Mononuclear cell (primary cell): ENCODE results near the gene ACP3. TPM values are rescaled to one million over a fixed set of nuclear protein-coding genes. Genes with fewer than 3 reads are reported as not detected.

Experiments
- H3K27me3 ChIP-seq: 2 replicates; pipeline ENCODE4 v1.6.0; 2011; ENCODE audit warnings: low read length, control low read depth; ENCODE audit not compliant: insufficient read depth
- H3K4me1 ChIP-seq: 2 replicates; pipeline ENCODE4 v1.5.1; 2011; ENCODE audit warnings: mild to moderate bottlenecking, low read length, control low read depth; ENCODE audit not compliant: insufficient read depth
- H3K4me3 ChIP-seq: 2 replicates; pipeline ENCODE4 v1.5.1; 2011; ENCODE audit warnings: mild to moderate bottlenecking, low read length, moderate library complexity
- H3K9me3 ChIP-seq: 2 replicates; pipeline ENCODE4 v1.5.1; 2011; ENCODE audit warnings: low read depth, mild to moderate bottlenecking, control low read depth, low read length
- total RNA-seq: library from RNA; depleted of rRNA; stranded (reverse); fragments of >200 nt; gene quantifications from one replicate; pipeline ENCODE4 v1.2.3, GENCODE V29; 2012

The ACP3 gene
- total RNA-seq, 1 donor, result 18.1 TPM

DNA sequence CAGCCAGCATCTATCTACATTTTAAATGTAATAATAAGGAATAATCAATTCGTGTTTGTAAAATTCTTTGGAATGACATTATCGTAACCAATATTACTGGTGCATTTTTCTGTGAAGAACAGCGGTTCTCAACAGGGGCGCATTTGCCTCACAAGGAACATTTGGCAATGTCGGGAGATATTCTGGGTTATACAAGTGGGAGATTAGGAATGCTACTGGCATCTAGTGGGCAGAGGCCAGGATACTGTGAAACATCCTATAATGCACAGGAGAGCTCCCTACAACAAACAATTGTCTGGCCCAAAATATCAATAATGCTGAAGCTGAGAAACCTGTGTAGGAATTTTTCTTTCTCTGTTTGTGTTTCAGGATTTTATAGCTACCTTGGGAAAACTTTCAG lies 25.0 kb downstream of the ACP3 start:
- no peak overlapping the region for H3K4me3 ChIP-seq
- H3K4me1 ChIP-seq, result peaks cover 7% of the 10 kb centered on the region
- H3K9me3 ChIP-seq, result no peaks in the 10 kb centered on the region

DNA sequence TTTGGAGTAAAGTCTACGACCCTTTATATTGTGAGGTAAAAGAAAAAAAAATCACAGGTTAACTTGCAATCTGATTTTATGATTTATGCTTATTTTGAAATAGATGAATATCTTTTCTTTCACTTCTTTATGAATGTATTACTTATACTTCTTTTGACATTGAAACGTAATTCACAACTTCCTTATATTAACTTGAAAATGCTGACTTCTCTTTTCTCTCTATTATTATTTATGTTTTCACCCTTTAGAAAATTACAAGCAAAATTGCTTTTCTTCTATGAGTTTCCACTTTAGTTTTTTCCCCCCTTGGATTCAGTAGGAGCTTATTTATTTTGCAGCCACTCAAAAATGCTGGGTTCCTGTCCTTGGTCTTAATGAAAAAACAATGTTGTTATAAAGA lies 25.4 kb downstream of the ACP3 start:
- H3K27me3 ChIP-seq, result no peaks in the 10 kb centered on the region
- peaks cover 7% of the 10 kb centered on the region for H3K4me1 ChIP-seq
- H3K9me3 ChIP-seq, result no peaks in the 10 kb centered on the region
- no peak overlapping the region for H3K4me3 ChIP-seq

More for the DNA sequence above, 25.0 kb downstream of the ACP3 start:
- H3K27me3 ChIP-seq, result no peaks in the 10 kb centered on the region

DNA sequence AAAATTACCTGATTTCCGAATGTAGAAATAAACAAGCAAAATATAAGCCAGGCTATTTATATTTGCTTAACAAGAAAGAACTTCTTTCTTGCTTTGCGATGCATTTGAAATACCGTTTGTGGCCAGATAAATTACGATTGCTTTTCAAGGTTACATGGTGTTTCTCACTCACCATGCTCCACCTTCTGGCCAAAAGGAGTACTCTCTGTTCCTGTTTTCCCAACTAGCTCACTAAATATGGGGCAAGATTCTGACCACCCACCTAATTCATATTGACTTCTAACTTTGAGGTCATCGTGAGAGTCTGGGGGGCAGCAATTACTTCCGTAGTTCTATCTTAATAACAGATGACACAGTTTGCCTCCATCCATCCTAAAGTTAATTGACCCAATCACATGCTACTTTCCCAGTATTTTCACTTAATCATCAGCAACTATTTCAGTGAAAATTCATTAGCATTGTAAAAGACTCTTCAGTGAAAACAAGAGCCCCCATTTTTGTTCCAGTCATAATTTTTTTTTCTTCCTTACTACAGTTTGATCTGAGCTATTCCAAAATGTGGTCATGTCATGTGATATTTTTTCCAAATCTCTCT lies 25.9 kb downstream of the ACP3 start:
- Histone ChIP-seq H3K4me1 (peaks cover 7% of the 10 kb centered on the region), H3K27me3 (no peaks in the 10 kb centered on the region), H3K4me3 (no peak overlapping the region), H3K9me3 (no peaks in the 10 kb centered on the region)

DNA sequence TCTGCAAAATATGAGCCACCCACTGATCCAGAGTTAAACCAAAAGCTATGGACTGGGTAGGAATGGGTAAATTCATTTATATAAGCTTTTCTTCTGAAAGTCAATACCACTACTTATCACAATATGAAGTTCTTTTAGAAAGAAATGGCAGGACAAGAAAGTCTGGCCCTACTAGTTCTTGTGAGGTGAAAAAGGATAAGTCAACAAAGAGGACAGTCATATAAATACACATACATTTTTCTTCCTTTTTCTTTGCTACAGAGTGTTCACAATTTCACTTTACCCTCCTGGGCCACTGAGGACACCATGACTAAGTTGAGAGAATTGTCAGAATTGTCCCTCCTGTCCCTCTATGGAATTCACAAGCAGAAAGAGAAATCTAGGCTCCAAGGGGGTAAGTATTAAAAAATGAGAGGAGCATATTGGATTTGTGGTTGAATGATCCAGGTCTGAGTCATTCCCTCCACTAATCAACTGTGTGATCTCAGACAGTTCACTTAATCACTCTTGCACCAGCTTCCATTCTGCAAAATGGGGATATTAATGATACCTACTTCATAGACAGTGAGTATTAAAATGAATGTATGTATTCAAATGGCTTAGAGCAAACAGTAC lies 27.6 kb downstream of the ACP3 start:
- no peaks in the 10 kb centered on the region for H3K9me3 ChIP-seq
- no peaks in the 10 kb centered on the region for H3K27me3 ChIP-seq
- peaks cover 7% of the 10 kb centered on the region for H3K4me1 ChIP-seq
- no peak overlapping the region for H3K4me3 ChIP-seq

DNA sequence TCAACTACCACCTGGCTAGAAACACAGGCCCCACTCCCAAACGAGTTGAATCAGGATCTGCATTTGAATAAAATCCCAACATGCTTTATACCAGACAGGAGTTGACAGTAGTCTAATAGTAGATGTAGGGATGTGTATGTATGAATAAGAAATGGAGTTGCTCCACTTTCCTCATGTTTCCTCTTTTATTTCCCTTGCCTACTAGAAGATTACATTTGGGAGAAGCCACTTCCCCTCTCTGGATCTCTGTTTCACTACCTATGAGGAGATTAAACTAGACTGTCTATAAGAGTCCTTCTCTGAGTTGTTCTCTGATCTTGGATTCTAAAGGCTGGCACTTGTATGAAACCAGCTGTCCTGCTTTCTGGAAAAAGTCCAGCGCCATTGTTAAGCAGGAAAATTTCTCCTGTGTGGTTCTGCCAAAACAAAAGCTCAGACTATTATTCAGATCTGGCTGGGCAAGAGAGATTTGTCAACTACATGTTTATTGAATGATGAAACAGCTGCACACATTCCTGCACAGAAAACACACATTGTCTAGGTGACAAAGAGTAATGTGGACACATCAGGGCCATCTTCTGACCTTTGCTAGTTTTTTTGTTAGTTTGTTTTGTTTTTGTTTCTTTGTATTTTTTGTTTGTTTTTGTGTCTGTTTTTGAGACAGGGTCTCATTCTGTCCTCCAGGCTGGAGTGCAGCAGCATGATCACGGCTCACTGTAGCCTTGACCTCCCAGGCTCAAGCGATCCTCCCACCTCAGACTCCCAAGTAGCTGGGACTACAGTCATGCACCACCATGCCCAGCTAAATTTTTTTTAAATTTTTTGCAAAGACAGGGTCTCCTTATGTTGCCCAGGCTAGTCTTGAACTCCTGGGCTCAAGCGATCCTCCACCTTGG lies 29.9 kb downstream of the ACP3 start:
- no peaks in the 10 kb centered on the region for H3K9me3 ChIP-seq
- H3K4me1 ChIP-seq, result peaks cover 7% of the 10 kb centered on the region
- no peak overlapping the region for H3K4me3 ChIP-seq
- H3K27me3 ChIP-seq, result no peaks in the 10 kb centered on the region

DNA sequence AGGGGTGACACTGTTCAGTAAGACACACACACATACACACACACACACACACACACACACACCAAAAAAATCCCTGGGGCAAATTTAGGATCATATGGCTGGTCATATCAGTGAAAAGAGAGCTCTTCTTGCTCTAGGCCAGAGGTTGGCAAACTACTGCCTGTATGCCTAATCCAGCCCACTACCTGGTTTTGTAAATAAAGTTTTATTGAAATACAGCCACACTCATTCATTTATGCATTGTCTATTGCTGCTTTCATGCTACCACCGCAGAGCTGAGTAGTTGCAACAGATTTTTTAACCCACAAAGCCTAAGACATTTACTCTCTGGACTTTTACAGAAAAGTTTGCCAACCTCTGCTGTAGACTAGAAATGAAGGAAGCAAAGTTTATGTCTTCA lies 30.6 kb downstream of the ACP3 start:
- peaks cover 2% of the 10 kb centered on the region for H3K4me1 ChIP-seq
- H3K4me3 ChIP-seq, result no peak overlapping the region
- no peaks in the 10 kb centered on the region for H3K27me3 ChIP-seq
- H3K9me3 ChIP-seq, result no peaks in the 10 kb centered on the region

DNA sequence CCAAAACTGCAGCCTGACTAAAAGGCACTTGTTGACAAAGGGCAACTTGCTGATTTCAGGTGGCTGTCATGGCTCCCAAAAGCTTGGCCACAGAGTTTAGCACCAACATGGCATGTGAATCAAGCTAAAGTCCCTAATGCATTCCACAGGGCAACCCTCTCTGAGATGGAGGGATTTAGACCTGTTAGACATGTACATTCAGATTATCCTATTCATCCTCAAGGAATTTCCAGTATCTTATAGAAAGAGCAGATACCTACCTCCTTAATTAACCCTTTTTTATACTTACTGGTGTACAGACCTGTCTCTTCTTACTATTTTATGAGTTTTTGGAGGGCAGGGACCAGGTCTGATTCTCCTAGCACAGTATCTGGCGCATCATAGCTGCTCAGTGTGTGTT lies 31.3 kb downstream of the ACP3 start:
- no peaks in the 10 kb centered on the region for H3K4me1 ChIP-seq

DNA sequence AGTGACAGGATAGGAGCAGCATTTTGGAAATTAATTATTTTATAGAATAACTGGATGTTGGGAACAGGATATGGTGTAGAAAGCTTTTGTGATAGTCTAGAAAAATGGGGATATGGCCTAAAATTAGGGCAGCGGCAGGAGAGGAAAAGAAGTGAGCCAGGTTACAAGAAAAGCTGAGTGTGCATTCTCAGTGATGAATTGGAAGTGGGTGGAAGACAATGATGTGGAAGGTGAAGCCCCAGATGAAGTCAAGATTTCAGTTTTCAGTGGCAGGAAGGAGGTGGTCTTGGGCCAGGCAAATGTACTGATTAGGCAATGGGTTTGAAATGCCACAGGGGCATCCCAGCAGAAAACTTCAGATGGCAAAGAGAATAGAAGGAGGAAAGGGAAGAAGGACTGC lies 33.6 kb downstream of the ACP3 start:
- H3K27me3 ChIP-seq, result no peaks in the 10 kb centered on the region
- H3K4me1 ChIP-seq, result no peaks in the 10 kb centered on the region
- no peaks in the 10 kb centered on the region for H3K9me3 ChIP-seq
- no peak overlapping the region for H3K4me3 ChIP-seq

More for the DNA sequence above, 31.3 kb downstream of the ACP3 start:
- no peaks in the 10 kb centered on the region for H3K9me3 ChIP-seq
- H3K27me3 ChIP-seq, result no peaks in the 10 kb centered on the region
- H3K4me3 ChIP-seq, result no peak overlapping the region

DNA sequence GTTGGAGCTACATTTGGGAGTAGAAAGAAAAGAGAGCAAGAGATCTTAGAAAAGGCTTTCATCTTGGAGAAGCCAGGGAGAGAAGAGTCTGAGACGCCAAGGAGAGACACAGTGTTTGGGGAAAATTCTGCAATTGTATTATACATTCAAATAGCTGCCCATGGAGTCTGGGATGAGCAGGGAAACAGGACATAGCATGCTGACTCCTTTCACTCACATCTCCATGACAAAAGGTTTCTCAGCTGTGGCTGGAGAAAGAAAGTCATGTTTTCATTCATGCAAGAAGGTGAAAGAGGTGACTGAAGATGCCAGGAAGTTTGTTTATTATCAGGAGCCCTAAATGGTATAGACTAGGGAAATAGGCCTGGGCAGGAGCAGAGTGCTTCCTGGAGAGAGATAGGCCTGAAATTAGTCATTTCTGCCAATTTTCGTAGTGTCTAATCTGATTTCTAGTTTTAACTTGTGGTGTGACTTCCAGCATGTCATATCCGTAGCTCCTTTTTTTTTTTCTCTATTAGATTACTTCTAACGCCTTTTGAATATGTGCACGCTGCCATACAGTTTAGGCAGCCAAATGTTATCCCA lies 34.1 kb downstream of the ACP3 start:
- Histone ChIP-seq H3K4me1 (no peaks in the 10 kb centered on the region), H3K27me3 (no peaks in the 10 kb centered on the region), H3K4me3 (no peak overlapping the region)

DNA sequence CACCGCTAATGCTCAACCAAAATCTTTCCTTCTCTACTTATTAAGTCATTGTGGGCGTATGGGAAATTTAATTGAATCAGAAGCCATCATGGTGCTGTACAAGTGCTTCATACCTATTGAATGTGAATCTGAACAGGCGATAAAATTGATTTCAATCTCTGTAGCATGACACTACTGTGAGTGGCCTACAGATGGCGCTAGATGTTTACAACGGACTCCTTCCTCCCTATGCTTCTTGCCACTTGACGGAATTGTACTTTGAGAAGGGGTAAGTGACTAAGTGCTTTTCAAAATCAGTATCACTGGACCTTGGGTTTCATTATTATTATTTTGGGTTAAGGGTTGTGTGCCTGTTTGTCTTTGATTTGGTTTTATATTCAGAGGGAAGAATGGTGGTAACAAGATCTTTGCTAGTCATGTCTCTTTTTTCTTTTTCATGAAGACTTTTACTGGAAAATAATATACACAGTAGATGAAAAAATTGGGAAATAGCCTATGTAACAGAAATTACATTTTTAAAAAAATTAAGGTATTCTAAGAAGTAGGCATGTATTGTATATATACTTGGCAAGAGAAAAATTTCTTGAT lies 35.4 kb downstream of the ACP3 start:
- H3K9me3 ChIP-seq, result no peaks in the 10 kb centered on the region
- H3K4me1 ChIP-seq, result no peaks in the 10 kb centered on the region
- H3K4me3 ChIP-seq, result no peak overlapping the region
- no peaks in the 10 kb centered on the region for H3K27me3 ChIP-seq

More for the DNA sequence above, 34.1 kb downstream of the ACP3 start:
- H3K9me3 ChIP-seq, result no peaks in the 10 kb centered on the region

DNA sequence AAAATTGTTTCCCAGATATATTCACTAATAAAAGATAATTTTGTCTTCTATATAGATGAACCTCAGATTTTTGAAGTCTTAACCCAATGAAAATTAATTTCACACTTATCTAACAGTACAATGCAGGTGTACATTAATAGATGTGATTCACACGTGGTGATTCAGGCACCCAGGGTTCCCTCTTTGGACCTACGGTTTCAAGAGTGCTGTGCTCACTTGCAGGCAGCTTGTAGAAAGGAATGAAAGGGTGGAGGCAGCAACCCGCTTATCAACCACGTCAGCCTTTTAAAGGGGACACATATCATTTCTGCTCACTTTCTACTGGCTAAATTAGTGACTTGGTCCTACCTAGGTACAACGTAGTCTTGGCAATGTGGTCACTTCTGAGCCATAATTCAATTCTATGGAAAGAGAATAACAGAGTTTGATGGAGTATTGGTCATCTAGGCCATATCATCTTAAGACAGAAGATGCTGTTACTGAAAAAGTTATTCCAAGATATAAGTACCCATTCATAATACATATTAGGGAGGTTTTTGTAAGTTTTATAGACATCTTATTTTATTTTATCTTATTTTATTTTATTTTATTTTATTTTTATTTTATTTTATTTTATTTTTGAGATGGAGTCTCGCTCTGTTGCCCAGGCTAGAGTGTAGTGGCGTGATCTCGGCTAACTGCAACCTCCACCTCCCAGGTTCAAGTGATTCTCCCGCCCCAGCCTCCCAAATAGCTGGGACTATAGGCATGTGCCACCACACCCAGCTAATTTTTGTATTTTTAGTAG lies 37.9 kb downstream of the ACP3 start:
- H3K27me3 ChIP-seq, result no peaks in the 10 kb centered on the region
- no peaks in the 10 kb centered on the region for H3K9me3 ChIP-seq
- H3K4me3 ChIP-seq, result no peak overlapping the region
- H3K4me1 ChIP-seq, result no peaks in the 10 kb centered on the region

DNA sequence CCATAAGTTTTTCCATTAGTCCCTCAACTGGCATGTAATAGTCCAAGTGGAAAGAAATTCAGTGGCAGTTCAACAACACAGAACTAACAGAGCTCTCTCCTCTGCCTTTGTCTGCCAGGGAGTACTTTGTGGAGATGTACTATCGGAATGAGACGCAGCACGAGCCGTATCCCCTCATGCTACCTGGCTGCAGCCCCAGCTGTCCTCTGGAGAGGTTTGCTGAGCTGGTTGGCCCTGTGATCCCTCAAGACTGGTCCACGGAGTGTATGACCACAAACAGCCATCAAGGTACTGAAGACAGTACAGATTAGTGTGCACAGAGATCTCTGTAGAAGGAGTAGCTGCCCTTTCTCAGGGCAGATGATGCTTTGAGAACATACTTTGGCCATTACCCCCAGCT lies 39.4 kb downstream of the ACP3 start:
- Histone ChIP-seq H3K4me3 (no peak overlapping the region), H3K9me3 (no peaks in the 10 kb centered on the region), H3K27me3 (no peaks in the 10 kb centered on the region), H3K4me1 (no peaks in the 10 kb centered on the region)

DNA sequence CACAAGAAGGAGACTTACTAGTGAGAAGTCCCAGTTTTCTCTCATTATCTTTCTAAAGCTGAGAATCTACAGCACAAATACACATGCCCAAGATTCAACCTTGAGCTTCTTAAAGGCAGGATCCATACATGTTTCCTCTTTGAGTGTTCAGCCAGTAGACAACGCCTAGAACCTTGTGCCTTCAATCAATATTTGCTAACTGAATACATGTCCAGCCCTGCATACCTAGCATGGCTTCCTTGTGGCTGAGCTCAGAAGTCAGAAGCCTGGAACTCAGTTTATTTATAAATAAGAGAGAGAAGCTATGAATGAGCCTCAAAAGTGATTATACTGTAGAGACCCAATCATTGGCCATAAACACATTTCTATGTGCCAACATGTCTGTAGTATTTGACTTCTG lies 43.5 kb downstream of the ACP3 start:
- Histone ChIP-seq H3K4me3 (no peak overlapping the region), H3K9me3 (no peaks in the 10 kb centered on the region), H3K27me3 (no peaks in the 10 kb centered on the region), H3K4me1 (no peaks in the 10 kb centered on the region)

DNA sequence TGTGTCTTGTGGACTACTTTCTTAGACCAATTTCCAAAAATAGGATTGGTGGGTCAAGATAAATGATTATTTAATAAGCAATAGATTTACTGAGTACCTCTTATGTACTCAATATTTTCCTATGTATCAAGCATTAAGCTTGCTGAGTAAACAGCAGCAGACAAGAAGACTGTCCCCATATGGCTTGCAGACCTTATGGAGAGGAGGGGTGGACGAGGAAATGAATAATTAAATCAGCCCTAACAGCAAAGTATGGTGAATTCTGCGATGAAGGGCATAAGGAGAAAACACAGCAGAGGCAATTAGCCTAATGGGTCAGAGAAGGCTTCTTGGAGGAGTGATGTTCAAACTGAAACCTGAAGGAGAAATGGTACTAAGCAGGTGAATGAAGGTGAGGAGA lies 45.1 kb downstream of the ACP3 start:
- no peaks in the 10 kb centered on the region for H3K9me3 ChIP-seq
- no peak overlapping the region for H3K4me3 ChIP-seq
- H3K27me3 ChIP-seq, result no peaks in the 10 kb centered on the region

More for the DNA sequence above, 45.1 kb downstream of the ACP3 start:
- H3K4me1 ChIP-seq, result no peaks in the 10 kb centered on the region
